ENCODE data around the gene DISC1.

The DISC1 gene

GRCh38 chr1:231971397-231972110, 345.0 kb downstream of the DISC1 start:
- DNase-seq = no peak

GRCh38 chr1:231972111-231972445, 345.5 kb downstream of the DISC1 start:
- DNase-seq = no peak

- no peak for DNase-seq
Measured at GRCh38 chr1:231973830-231974229, 347.2 kb downstream of the DISC1 start.

- DNase-seq = no peak
Measured at GRCh38 chr1:231976231-231976630, 349.6 kb downstream of the DISC1 start.

- DNase-seq = no peak
Measured at GRCh38 chr1:231981675-231982074, 355.1 kb downstream of the DISC1 start.

GRCh38 chr1:231982871-231983587, 356.4 kb downstream of the DISC1 start:
- DNase-seq = no peak

GRCh38 chr1:231983588-231984193, 357.1 kb downstream of the DISC1 start:
- no peak for DNase-seq

GRCh38 chr1:231985296-231986023, 358.9 kb downstream of the DISC1 start:
- no peak for DNase-seq

- no peak for DNase-seq
Measured at GRCh38 chr1:231986631-231987336, 360.2 kb downstream of the DISC1 start.

GRCh38 chr1:231990388-231990787, 363.8 kb downstream of the DISC1 start:
- no peak for DNase-seq

- no peak for DNase-seq
Measured at GRCh38 chr1:231991231-231991630, 364.6 kb downstream of the DISC1 start.

GRCh38 chr1:231993968-231994455, 367.4 kb downstream of the DISC1 start:
- no peak for DNase-seq

- no peak for DNase-seq
Measured at GRCh38 chr1:231998791-231999190, 372.2 kb downstream of the DISC1 start.

- DNase-seq = no peak
Measured at GRCh38 chr1:232005300-232005699, 378.7 kb downstream of the DISC1 start.

GRCh38 chr1:232009741-232010140, 383.2 kb downstream of the DISC1 start:
- DNase-seq = no peak

- no peak for DNase-seq
Measured at GRCh38 chr1:232011961-232012360, 385.4 kb downstream of the DISC1 start.

GRCh38 chr1:232012773-232013386, 386.3 kb downstream of the DISC1 start:
- peak; percentile 62 for DNase-seq

GRCh38 chr1:232014941-232015340, 388.4 kb downstream of the DISC1 start:
- DNase-seq = peak; percentile 38

- DNase-seq = no peak
Measured at GRCh38 chr1:232016616-232017015, 390.0 kb downstream of the DISC1 start.

GRCh38 chr1:232017057-232017456, 390.5 kb downstream of the DISC1 start:
- no peak for DNase-seq

GRCh38 chr1:232017759-232018158, 391.2 kb downstream of the DISC1 start:
- no peak for DNase-seq
